Esophagus muscularis mucosa (tissue), 4 donors: Measurements from ENCODE around the gene GMEB1. TPM values are rescaled to one million over a fixed set of nuclear protein-coding genes. Genes with fewer than 3 reads are reported as not detected.
A peak's percentile ranks its signal among the peaks of the same experiment; 100 is the strongest.
"Not testable (repeated sequence)": the region's sequence is repeated elsewhere in the genome, so short reads cannot be mapped to it uniquely, and the experiment has no call there.

ENCODE experiments used
- DNase-seq: peaks from one replicate; pipeline ENCODE4 v3.0.0-alpha.2; 2017; ENCODE audit errors: extremely low spot score
- H3K27ac ChIP-seq, 4 donors: fragments of 200-600 bp; sonication (generic); replicated peaks in 1 of 4; 1 replicate in 3 of 4; 2 replicates in 1 of 4; pipeline ENCODE4 v1.5.1; 2016 to 2019; ENCODE audit warnings: mild to moderate bottlenecking in 1 of 4
- H3K27me3 ChIP-seq, 4 donors: fragments of 200-600 bp; sonication (generic); one replicate each; pipeline versions ENCODE4 v1.5.1 to v1.6.0; 2016 to 2019
- H3K36me3 ChIP-seq, 4 donors: fragments of 200-600 bp; sonication (generic); one replicate each; pipeline ENCODE4 v1.5.1; 2016 to 2019
- H3K4me1 ChIP-seq, 4 donors: fragments of 200-600 bp; sonication (generic); one replicate each; pipeline ENCODE4 v1.5.1; 2016 to 2019
- H3K4me3 ChIP-seq, 4 donors: fragments of 200-600 bp; sonication (generic); 1 replicate in 2 of 4; 2 replicates in 2 of 4; pipeline ENCODE4 v1.5.1; 2016 to 2019; ENCODE audit warnings: mild to moderate bottlenecking in 4 of 4, moderate library complexity in 1 of 4
- H3K9me3 ChIP-seq, 4 donors: fragments of 200-600 bp; sonication (generic); 1 replicate in 3 of 4; 2 replicates in 1 of 4; pipeline ENCODE4 v1.5.1; 2016 to 2019
- EP300 ChIP-seq: sonication (generic); formaldehyde crosslinking; IDR thresholded peaks from one replicate; pipeline ENCODE4 v1.6.1; 2017; ENCODE audit warnings: antibody characterized with exemption
- POLR2A ChIP-seq: fragments of 450-650 bp; IDR thresholded peaks from one replicate; pipeline ENCODE4 v1.6.1; 2017; ENCODE audit warnings: antibody characterized with exemption, moderate library complexity, mild to moderate bottlenecking, low read depth
- POLR2AphosphoS5 ChIP-seq, 2 donors: sonication (generic); formaldehyde crosslinking; IDR thresholded peaks; one replicate each; pipeline ENCODE4 v1.6.1; 2017; ENCODE audit warnings: antibody characterized with exemption in 2 of 2
- WGBS: methylation state at CpG from one replicate; pipeline ENCODE4 v1.1.5; 2018; 5-methylcytosine and 5-hydroxymethylcytosine counted together
- intact Hi-C: fragments of 100-400 bp; cut with DNase I; formaldehyde crosslinking; loops from one replicate; pipeline ENCODE4 v1.15.1; 2023
- total RNA-seq, 4 donors: library from RNA; depleted of rRNA; stranded (reverse); fragments of >200 nt; gene quantifications; one replicate each; pipeline versions ENCODE4 v1.1.0 to v1.2.1, GENCODE V29; 2016
- TF ChIP-seq, protein P1 (sequence below), 3 experiments: fragments of 200-600 bp in 2 of 3; fragments of 450-650 bp in 1 of 3; sonication (generic) in 2 of 3; IDR thresholded peaks; one replicate each; pipeline ENCODE4 v1.5.1; 2017 to 2019; ENCODE audit warnings: antibody characterized with exemption in 3 of 3, mild to moderate bottlenecking in 2 of 3, moderate library complexity in 1 of 3

The GMEB1 gene
- total RNA-seq, 4 donors from 2014 or later: 7.1 to 11.0 (median 9.8) TPM

GRCh38 chr1:28663871-28664470, 4.6 kb upstream of the GMEB1 start:
- Histone ChIP-seq H3K27me3 (no peaks in the 10 kb centered on the region), H3K9me3 (no peaks in the 10 kb centered on the region), H3K36me3 (no peaks in the 10 kb centered on the region), H3K4me3 (no peak overlapping the region), H3K27ac (no peak overlapping the region), H3K4me1 (peaks cover 10 to 13% (median 12%) of the 10 kb centered on the region in 4 donors)
- TF ChIP-seq EP300 (no peak), POLR2AphosphoS5 (IDR thresholded peaks at IDR 0.05) (no peak)
- intact Hi-C loops: no loop called here
- WGBS: 90% methylated on average over 7 of the region's 7 CpGs
- DNase-seq: no peak

- Histone ChIP-seq H3K36me3 (no peaks in the 10 kb centered on the region), H3K4me3 (no peak overlapping the region), H3K4me1 (peaks cover 17 to 25% (median 24%) of the 10 kb centered on the region in 4 donors), H3K9me3 (no peaks in the 10 kb centered on the region), H3K27ac (no peak overlapping the region), H3K27me3 (no peaks in the 10 kb centered on the region)
- TF ChIP-seq EP300: no peak
- no peak for TF ChIP-seq POLR2A
- TF ChIP-seq, protein P1, sequence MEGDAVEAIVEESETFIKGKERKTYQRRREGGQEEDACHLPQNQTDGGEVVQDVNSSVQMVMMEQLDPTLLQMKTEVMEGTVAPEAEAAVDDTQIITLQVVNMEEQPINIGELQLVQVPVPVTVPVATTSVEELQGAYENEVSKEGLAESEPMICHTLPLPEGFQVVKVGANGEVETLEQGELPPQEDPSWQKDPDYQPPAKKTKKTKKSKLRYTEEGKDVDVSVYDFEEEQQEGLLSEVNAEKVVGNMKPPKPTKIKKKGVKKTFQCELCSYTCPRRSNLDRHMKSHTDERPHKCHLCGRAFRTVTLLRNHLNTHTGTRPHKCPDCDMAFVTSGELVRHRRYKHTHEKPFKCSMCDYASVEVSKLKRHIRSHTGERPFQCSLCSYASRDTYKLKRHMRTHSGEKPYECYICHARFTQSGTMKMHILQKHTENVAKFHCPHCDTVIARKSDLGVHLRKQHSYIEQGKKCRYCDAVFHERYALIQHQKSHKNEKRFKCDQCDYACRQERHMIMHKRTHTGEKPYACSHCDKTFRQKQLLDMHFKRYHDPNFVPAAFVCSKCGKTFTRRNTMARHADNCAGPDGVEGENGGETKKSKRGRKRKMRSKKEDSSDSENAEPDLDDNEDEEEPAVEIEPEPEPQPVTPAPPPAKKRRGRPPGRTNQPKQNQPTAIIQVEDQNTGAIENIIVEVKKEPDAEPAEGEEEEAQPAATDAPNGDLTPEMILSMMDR (IDR thresholded peaks at IDR 0.05): no peak
- no peak for TF ChIP-seq POLR2AphosphoS5 (IDR thresholded peaks at IDR 0.05)
- no peak for DNase-seq
- WGBS: 95% methylated on average over 12 of the region's 12 CpGs
- intact Hi-C loops: no loop called here
These were observed 1.8 kb upstream of the GMEB1 start for GRCh38 chr1:28666806-28667205.

DNA sequence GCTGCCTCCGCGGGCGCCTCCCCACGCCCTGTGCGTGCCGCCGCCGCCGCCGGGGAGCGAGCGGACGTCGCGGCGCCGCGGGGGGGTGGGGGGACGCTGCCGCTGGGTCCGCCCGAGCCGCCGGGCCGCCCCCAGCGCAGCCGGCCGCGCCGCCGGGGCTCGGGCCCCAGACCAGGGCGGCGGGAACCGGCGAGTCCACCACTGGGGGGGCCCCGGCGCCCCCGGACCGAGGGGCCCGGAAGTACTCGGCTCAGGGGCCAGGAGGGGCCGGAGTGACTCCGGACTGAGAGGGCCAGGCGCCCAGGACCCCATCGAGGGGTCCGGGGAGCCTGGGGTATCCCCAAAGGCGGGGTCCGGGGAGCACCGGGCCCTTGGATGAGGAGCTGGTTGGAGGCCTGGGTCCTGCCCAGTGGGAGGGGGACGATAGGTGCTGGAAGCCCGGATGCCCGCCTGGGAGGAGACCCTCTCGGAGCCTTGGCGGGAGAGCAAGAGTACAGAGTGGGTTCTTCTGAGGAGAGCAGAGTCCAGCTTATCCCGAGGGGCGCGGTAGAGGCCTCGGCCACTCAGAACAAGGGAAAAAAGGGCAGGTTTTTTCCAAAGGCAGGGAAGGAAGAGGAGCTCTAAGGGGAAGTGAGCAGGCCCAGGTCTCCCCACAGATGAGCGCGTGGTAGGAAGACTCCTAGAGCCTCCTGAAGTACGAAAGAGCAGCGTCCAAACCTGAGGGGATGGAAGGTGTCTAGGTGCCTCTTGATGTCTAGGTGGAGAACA, 556 bp downstream of the GMEB1 start:
- peak overlapping the region; percentile 86 to 99 (median 98) for H3K4me3 ChIP-seq
- TF ChIP-seq POLR2A: no peak
- no peak for TF ChIP-seq POLR2AphosphoS5 (IDR thresholded peaks at IDR 0.05)
- H3K36me3 ChIP-seq: peaks cover 0 to 3% (median 0%) of the 10 kb centered on the region in 4 donors
- intact Hi-C loops: loop anchor here (2.0 kb wide), 1 partner anchor 68 kb away; the partner anchor contains the start of gene YTHDF2
- WGBS: 0% methylated on average over 8 of the region's 63 CpGs
- H3K27ac ChIP-seq: peak overlapping the region; percentile 98 to 100 (median 99)
- no peaks in the 10 kb centered on the region for H3K9me3 ChIP-seq
- H3K27me3 ChIP-seq: no peaks in the 10 kb centered on the region
- DNase-seq: no peak
- peaks cover 17 to 25% (median 24%) of the 10 kb centered on the region in 4 donors for H3K4me1 ChIP-seq

- Histone ChIP-seq H3K27ac (no peak overlapping the region), H3K36me3 (peaks cover 0 to 3% (median 0%) of the 10 kb centered on the region in 4 donors), H3K4me1 (peaks cover 17 to 25% (median 24%) of the 10 kb centered on the region in 4 donors), H3K9me3 (no peaks in the 10 kb centered on the region), H3K4me3 (no peak overlapping the region), H3K27me3 (no peaks in the 10 kb centered on the region)
- no peak for DNase-seq
- intact Hi-C loops: no loop called here
- WGBS: 93% methylated on average over 20 of the region's 20 CpGs
- TF ChIP-seq POLR2AphosphoS5 (IDR thresholded peaks at IDR 0.05) (no peak), EP300 (no peak), POLR2A (no peak)
- TF ChIP-seq, protein P1 (IDR thresholded peaks at IDR 0.05): no peak
These were observed 2.7 kb downstream of the GMEB1 start for GRCh38 chr1:28671254-28671780.

- H3K27ac ChIP-seq, H3K9me3 ChIP-seq, H3K27me3 ChIP-seq, H3K36me3 ChIP-seq, H3K4me3 ChIP-seq, intact Hi-C loops, DNase-seq: not testable (repeated sequence)
- H3K4me1 ChIP-seq: peaks cover 9 to 18% (median 17%) of the 10 kb centered on the region in 4 donors
- 89% methylated on average over 15 of the region's 15 CpGs for whole genome bisulfite sequencing
These were observed 4.4 kb downstream of the GMEB1 start for GRCh38 chr1:28672971-28673370.

DNA sequence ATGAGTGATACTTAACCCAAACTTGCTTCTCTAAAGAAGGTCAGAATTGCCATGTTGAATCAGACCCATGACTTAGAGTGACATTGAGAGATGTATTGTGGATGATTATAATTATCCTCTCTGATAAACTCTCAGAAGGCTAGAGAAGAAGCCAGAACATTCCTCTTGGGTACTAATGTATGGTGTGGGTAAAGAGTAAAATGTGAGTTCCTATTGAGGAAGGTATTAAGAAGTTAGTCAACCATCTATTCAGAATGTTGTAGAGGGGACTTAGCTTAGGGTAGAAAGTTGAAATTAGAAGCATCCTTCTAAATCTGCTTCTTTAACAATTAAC, 7.3 kb downstream of the GMEB1 start:
- TF ChIP-seq POLR2AphosphoS5 (IDR thresholded peaks at IDR 0.05) (no peak), POLR2A (no peak), EP300 (no peak)
- TF ChIP-seq, protein P1 (IDR thresholded peaks at IDR 0.05): no peak
- Histone ChIP-seq H3K4me1 (no peaks in the 10 kb centered on the region), H3K9me3 (no peaks in the 10 kb centered on the region), H3K27me3 (no peaks in the 10 kb centered on the region), H3K4me3 (no peak overlapping the region), H3K27ac (no peak overlapping the region), H3K36me3 (peaks cover 0 to 3% (median 0%) of the 10 kb centered on the region in 4 donors)
- intact Hi-C loops: no loop called here
- DNase-seq: no peak
